ENCODE data around the gene PANK4.

Gene PANK4

DNA sequence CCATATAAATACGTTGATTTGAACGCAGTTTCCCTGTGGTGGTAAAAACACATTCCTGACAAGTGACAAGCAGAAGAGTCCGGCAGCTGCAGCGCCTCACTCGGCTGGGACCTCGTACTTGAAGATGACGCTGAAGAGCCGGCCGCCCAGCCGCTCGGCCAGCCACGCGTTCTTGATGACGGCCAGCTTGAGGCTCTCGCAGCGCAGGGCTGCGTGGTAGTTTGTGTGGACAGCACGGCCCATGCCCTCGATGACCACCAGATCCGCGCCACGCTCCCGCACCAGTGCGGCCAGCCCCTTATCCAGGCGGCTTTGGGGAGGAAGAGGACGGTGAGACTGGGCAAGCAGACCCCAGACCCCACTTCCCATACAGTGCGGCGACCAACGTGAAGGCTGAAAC is 17.6 kb downstream of the PANK4 start:
- no peak for DNase-seq

- no peak for DNase-seq
Observed at GRCh38 chr1:2508180-2508579, 18.2 kb downstream of the PANK4 start.

DNA sequence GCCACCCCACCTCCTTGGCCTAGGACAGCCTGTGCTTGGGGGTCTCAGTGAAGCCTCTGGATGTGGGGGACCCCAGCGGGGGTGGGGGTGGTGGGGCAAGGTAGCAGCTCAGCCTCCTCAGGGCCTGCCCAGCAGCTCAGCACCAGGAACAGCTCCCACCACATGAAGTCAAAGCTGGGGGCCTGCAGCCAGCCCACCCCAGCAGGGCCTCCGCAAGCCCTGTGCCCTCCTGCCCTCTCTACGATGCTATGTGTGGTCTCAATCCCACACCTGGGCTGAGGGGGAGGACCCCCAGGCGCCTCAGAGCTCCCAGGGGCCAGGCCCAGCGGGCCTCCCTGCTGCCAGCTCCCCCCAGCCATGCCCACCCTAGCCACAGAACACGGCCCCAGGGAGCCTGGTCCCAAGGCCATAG is 18.6 kb downstream of the PANK4 start:
- no peak for DNase-seq

- no peak for DNase-seq
Observed at GRCh38 chr1:2506901-2507565, 19.4 kb downstream of the PANK4 start.

GRCh38 chr1:2506007-2506860 is 20.2 kb downstream of the PANK4 start:
- DNase-seq, result no peak

DNA sequence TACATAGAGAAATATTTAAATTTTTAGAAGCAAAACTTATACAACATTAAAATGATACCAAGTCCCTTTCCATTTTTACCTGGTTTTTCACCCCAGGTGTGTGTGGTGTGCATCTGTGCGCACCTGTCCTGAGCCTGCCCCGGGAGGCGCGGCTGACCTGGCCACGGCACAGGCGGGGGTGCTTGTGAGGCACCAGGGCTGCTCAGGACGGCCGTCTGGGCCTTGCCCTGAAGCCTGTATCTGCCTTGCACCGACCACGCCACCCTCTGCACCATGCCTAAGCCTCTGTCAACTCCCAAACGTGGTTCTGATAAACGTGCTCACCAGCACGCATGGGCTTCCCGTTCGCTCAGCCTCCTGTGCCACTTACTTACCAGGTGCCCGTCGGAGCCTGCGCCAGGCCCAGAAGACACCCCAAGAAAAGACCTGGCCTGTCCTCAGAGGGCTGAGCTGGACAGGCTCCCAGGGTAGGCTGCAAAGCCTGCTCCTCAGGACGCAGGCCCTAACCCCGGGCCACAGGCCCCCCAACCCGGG is 20.9 kb downstream of the PANK4 start:
- DNase-seq, result no peak

DNA sequence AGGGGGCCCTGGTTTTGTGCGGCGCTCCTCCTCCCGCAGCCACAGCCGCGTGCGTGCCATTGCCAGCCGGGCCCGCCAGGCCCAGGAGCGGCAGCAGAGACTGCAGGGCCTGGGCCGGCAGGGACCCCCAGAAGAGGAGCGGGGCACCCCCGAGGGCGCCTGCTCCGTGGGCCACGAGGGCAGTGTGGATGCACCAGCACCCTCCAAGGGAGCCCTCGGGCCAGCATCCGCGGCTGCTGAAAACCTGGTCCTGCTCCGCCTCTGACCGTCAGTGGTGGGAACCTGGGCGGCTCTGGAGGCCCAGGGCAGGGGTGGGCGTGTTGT is 21.5 kb downstream of the PANK4 start:
- no peak for DNase-seq

GRCh38 chr1:2504225-2504948 is 22.0 kb downstream of the PANK4 start:
- DNase-seq, result no peak

GRCh38 chr1:2503554-2504224 is 22.7 kb downstream of the PANK4 start:
- DNase-seq, result no peak

- no peak for DNase-seq
Observed at GRCh38 chr1:2502661-2503553, 23.5 kb downstream of the PANK4 start.

- DNase-seq, result no peak
Observed at GRCh38 chr1:2502210-2502609, 24.2 kb downstream of the PANK4 start.

DNA sequence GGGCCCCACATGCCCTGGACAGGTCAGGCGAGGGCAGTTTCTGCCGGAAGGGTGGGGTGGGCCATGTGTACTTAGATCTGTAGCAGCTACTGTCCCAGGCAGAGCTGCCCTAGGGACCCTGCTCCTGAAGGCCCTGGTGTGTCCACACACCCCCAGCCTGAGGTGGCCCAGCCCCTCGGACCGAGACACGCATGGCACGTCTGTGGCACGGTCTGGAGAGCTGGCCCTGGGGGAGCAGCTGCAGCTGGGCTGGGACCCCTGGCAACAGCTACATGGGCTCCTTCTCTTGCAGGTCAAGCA is 24.6 kb downstream of the PANK4 start:
- no peak for DNase-seq

- DNase-seq, result no peak
Observed at GRCh38 chr1:2501041-2501819, 25.2 kb downstream of the PANK4 start.

DNA sequence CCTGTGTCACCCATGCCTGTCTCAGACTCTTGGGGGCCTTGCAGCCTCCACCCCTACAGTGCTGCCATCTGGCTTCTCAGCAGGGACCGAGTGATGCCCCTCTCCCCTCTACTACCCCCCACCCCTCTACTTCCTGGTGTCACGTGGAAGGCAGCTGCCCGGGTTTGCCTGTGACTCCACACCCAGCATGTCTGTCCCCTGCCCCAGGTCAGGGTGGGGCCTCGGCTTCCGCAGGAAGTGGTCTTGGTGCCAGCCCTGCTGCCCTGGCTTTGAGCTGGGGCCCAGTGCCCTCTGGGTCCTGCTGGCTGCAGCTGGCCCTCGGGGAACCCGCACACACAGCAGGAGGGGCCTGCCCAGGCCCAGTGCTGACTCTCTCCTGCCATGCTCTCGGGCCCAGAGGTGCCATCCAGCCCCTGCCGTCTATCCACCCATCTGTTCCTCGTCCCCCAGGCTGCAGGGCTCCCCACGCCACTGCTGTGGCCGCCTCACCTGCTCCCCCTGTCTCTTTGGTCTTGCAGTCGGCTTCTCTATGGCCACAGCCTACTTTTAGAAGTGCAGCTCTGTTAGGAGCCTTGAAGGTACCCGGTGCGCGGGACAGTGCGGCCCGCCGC is 26.3 kb downstream of the PANK4 start:
- no peak for DNase-seq

DNA sequence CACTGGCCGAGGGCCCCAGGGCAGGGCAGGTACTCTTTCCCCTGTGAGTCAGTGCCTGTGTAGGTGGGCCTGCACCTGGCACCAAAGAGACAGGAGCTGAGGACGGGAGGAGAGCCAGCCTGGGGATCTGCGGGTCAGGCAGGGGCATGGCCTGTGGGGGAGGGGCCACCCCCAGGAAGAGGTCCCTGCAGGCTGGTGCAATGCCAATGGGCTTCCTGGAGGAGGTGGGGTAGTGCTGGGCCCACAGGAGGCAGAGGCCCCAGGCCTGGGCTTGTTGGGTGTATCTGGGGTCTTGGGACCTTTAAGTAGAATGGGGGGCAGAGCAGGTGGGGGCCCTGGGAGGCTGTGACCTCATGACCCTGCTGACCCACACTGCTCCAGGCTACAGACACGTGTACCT is 27.1 kb downstream of the PANK4 start:
- DNase-seq, result no peak

DNA sequence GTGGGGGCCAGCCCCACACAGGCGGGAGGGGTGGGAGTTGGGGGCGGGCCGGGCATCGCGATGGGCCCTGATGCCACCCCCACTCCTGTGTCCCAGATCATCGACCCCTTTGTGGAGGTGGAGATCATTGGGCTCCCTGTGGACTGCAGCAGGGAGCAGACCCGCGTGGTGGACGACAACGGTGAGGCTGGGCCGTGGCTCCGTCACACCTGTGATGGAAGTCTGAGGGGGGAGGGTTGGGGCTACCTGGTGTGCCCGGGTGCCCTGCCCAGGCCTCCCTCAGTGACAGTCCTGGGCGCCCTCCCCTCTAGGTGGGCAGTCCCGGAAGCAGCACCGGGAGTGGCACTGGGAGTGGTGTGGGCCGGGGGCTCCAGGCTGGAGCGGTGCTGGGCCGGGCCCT is 27.7 kb downstream of the PANK4 start:
- DNase-seq, result no peak

- no peak for DNase-seq
Observed at GRCh38 chr1:2497891-2498290, 28.5 kb downstream of the PANK4 start.

DNA sequence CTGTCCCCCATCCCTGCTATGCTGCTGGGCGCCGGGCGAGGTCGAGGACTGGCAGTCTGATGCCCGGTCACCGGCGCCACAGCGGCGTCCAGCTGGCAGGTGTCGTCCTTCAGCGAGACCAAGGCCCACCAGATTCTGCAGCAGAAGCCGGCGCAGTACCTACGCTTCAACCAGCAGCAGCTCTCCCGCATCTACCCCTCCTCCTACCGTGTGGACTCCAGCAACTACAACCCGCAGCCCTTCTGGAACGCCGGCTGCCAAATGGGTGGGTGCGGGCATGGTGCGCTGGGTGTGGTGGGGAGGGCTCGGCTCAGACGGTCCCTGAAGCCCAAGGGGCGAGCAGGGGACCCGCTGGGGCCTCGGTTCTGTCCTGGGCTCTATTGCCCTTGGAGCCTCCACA is 29.6 kb downstream of the PANK4 start:
- DNase-seq, result no peak

GRCh38 chr1:2496087-2496622 is 30.2 kb downstream of the PANK4 start:
- no peak for DNase-seq

DNA sequence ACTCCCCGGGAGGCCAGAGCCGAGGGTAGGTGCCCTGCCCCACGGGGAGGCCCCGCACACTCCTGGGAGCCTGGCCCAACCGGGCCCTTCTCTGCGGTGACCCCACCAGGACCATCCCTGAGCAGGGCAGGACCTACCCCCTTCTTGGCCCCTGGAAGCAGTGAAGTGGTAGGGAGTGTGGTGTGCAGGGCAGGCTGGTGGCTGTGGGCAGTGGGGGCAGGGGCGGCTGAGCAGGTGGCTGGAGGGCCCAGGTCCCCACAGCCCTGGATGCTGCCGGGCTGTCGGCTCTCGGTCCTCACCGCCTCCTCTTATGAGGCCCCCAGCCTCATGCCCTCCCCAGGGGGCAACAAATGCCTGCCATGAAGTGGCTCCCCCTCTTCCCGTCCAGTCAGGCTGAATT is 30.9 kb downstream of the PANK4 start:
- no peak for DNase-seq

- no peak for DNase-seq
Observed at GRCh38 chr1:2495026-2495425, 31.4 kb downstream of the PANK4 start.

All from effector CD4-positive, alpha-beta T cell (primary cell).